Activated B cell treated with CpG ODN at 0.5 μM for 24 hours (primary cell): ENCODE results near the gene ACSS1. TPM values are rescaled to one million over a fixed set of nuclear protein-coding genes. Genes with fewer than 3 reads are reported as not detected.

ENCODE experiments used
- ATAC-seq: fragments of 200-7000 bp; cut with Tn5 transposase; one replicate; pipeline ENCODE4 v1.10.0; 2021; ENCODE audit warnings: low read depth, mild to moderate bottlenecking, moderate library complexity
- CTCF ChIA-PET: fragments of 350-600 bp; sonication (Branson Sonifier 250); formaldehyde crosslinking; loops from one replicate; lab custom pipeline; 2021; ENCODE audit warnings: antibody characterized with exemption; lab: Charles Lee
- POLR2A ChIA-PET: fragments of 350-600 bp; sonication (Branson Sonifier 250); formaldehyde crosslinking; loops from one replicate; lab custom pipeline; 2021; ENCODE audit warnings: antibody characterized with exemption; lab: Charles Lee
- DNase-seq: peaks from one replicate; pipeline ENCODE4 v3.0.0; 2022
- H3K27ac Mint-ChIP-seq: one replicate; pipeline ENCODE4 v1.8.0; 2020; ENCODE audit warnings: mixed read lengths
- H3K27me3 Mint-ChIP-seq: one replicate; pipeline ENCODE4 v1.8.0; 2021; ENCODE audit warnings: mixed read lengths
- H3K36me3 Mint-ChIP-seq: one replicate; pipeline ENCODE4 v1.8.0; 2021; ENCODE audit warnings: low read depth, mixed read lengths
- H3K4me1 Mint-ChIP-seq: one replicate; pipeline ENCODE4 v1.8.0; 2021; ENCODE audit warnings: mixed read lengths
- H3K4me3 Mint-ChIP-seq: one replicate; pipeline ENCODE4 v1.8.0; 2020; ENCODE audit warnings: mild to moderate bottlenecking, mixed read lengths
- H3K9me3 Mint-ChIP-seq: one replicate; pipeline ENCODE4 v1.8.0; 2020; ENCODE audit warnings: mixed read lengths
- CTCF ChIP-seq: fragments of 200-600 bp; IDR thresholded peaks from one replicate; pipeline ENCODE4 v1.8.0; 2022; ENCODE audit warnings: antibody characterized with exemption, mild to moderate bottlenecking
- intact Hi-C: fragments of 100-400 bp; cut with micrococcal nuclease; formaldehyde crosslinking; loops from one replicate; pipeline ENCODE4 v1.15.1; 2024
- total RNA-seq: library from RNA; stranded (reverse); gene quantifications from 2 replicates; pipeline ENCODE4 v1.2.3, GENCODE V29; 2022

Gene ACSS1
- total RNA-seq, 1 donor from 2014 or later, result 34.4 TPM

- Mint-ChIP-seq H3K4me3 (no peak overlapping the region), H3K4me1 (no peaks in the 10 kb centered on the region), H3K9me3 (no peaks in the 10 kb centered on the region), H3K36me3 (no peaks in the 10 kb centered on the region), H3K27me3 (peaks cover 31% of the 10 kb centered on the region), H3K27ac (no peak overlapping the region)
- ATAC-seq (no peak), DNase-seq (no peak)
- TF ChIP-seq CTCF, result no peak
- ChIA-PET POLR2A (no interaction called here), CTCF (no interaction called here)
- intact Hi-C loops, result no loop called here
These were observed 14.4 kb upstream of the ACSS1 start for GRCh38 chr20:25072226-25072811.

GRCh38 chr20:25071734-25072133 is 13.8 kb upstream of the ACSS1 start:
- no peak for TF ChIP-seq CTCF
- Mint-ChIP-seq H3K36me3 (no peaks in the 10 kb centered on the region), H3K27ac (no peak overlapping the region), H3K4me3 (no peak overlapping the region), H3K4me1 (no peaks in the 10 kb centered on the region), H3K9me3 (no peaks in the 10 kb centered on the region), H3K27me3 (peaks cover 26% of the 10 kb centered on the region)
- DNase-seq (no peak), ATAC-seq (no peak)
- ChIA-PET CTCF (no interaction called here), POLR2A (no interaction called here)
- intact Hi-C loops, result no loop called here

- H3K36me3 Mint-ChIP-seq, result no peaks in the 10 kb centered on the region
- no peak for TF ChIP-seq CTCF
- no peak overlapping the region for H3K27ac Mint-ChIP-seq
- DNase-seq, result no peak
- intact Hi-C loops, result no loop called here
- ChIA-PET POLR2A (no interaction called here), CTCF (no interaction called here)
- no peak for ATAC-seq
- no peaks in the 10 kb centered on the region for H3K9me3 Mint-ChIP-seq
- peaks cover 1% of the 10 kb centered on the region for H3K4me1 Mint-ChIP-seq
- no peak overlapping the region for H3K4me3 Mint-ChIP-seq
- H3K27me3 Mint-ChIP-seq, result peaks cover 22% of the 10 kb centered on the region
These were observed 13.0 kb upstream of the ACSS1 start for GRCh38 chr20:25070821-25071473.

GRCh38 chr20:25067102-25067987 is 9.4 kb upstream of the ACSS1 start:
- Mint-ChIP-seq H3K9me3 (no peaks in the 10 kb centered on the region), H3K36me3 (no peaks in the 10 kb centered on the region), H3K27ac (no peak overlapping the region), H3K4me1 (peaks cover 19% of the 10 kb centered on the region), H3K27me3 (peaks cover 6% of the 10 kb centered on the region), H3K4me3 (no peak overlapping the region)
- POLR2A ChIA-PET, result no interaction called here
- no peak for DNase-seq
- intact Hi-C loops, result loop anchor here (5.0 kb wide), 2 partner anchors 110 to 1070 kb away; no protein-coding TSS in a partner anchor
- CTCF ChIA-PET, result no interaction called here
- no peak for ATAC-seq
- TF ChIP-seq CTCF, result no peak

GRCh38 chr20:25066386-25066785 is 8.4 kb upstream of the ACSS1 start:
- intact Hi-C loops, result loop anchor here (5.0 kb wide), 2 partner anchors 111 to 1069 kb away; no protein-coding TSS in a partner anchor
- no peaks in the 10 kb centered on the region for H3K36me3 Mint-ChIP-seq
- ChIA-PET CTCF (interaction anchor here (5.4 kb wide), 1 partner anchor 72 kb away, joined by 113 read pairs; the partner anchor contains the start of gene APMAP), POLR2A (interaction anchor here (1.0 to 1.9 kb wide), 2 partner anchors 9 to 72 kb away, joined by 5 to 13 read pairs; no protein-coding TSS in a partner anchor)
- DNase-seq (no peak), ATAC-seq (no peak)
- peaks cover 21% of the 10 kb centered on the region for H3K4me1 Mint-ChIP-seq
- TF ChIP-seq CTCF, result no peak
- no peak overlapping the region for H3K4me3 Mint-ChIP-seq
- H3K27me3 Mint-ChIP-seq, result peaks cover 3% of the 10 kb centered on the region
- no peaks in the 10 kb centered on the region for H3K9me3 Mint-ChIP-seq
- H3K27ac Mint-ChIP-seq, result no peak overlapping the region
